SW 1271 (cell line): ENCODE measurements around the gene SH3BGR.

ENCODE experiments used
- DNase-seq, 2 experiments: peaks; one replicate each; lab custom pipeline; 2025; lab: John Stamatoyannopoulos, UW

SH3BGR gene

DNA sequence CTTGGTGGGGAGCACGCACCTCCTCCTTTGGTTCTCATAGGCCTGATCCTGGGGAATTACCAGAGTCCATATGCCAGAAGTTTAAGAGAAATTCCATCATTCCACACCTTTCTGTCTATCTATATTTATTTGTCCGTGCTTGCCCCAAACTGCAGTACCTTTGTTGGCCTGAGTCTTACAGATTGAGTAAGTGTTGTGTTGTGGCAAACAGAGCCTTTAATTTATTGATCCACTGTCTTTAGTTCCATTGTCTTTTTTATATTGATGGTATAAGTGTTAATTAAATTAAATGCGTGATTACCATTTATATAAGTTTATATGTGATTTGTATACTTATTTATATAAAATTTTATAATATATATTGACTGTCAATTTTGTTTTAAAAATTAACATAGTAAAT is 4.9 kb downstream of the SH3BGR start:
- DNase-seq, result no peak

DNA sequence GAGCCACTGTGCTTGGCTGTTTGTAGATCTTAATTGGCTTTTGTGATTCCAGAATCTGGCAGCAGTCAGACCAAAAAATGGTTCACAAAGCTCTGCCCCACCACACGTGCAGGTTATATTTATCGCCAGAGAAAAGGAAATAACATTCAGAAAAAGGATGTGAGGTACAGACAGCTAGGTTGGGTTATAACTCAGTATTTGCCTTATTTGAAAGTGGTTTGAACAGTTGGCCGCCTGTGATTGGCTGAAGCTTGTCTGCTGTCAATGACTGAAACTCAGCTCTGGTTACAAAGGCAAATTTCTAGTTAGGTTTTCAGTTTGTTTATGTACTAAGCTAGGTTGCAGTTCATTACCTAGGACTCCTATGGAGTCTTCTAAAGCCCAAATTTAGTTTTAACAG is 9.6 kb downstream of the SH3BGR start:
- DNase-seq, result no peak

DNA sequence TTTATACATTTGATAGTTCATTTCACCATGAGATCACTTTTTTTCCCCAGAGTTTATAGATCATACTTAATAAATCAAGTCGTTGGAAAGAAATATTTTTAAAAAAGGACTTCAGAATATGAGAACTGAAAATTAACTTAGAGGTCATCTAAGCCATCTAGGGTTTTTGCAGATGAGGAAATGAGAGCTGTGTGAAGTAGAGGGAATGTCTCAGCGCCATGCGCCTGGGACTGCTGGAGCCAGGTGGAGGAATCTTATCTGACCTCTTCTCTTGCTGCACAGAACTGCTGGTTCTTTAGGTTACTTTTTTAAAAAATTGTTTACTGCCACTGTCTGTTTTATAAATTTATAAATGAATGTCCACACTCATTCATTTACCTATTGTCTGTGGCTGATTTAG is 11.5 kb downstream of the SH3BGR start:
- DNase-seq, result no peak

DNA sequence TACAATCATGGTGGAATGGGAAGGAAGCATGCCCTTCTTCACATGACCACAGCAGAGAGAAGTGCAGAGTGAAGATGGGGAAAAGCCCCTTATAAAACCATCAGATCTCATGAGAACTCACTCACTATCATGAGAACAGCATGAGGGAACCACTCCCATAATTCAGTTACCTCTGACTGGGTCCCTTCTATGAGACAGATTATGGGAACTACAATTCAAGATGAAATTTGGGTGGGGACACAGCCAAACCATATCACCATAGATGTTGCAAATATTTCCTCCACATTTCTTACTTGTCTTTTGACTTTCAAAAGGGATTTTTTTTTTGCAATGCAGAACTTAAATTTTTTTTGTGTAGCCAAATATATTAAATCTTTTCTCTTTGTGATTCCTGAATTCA is 14.8 kb downstream of the SH3BGR start:
- no peak for DNase-seq

DNA sequence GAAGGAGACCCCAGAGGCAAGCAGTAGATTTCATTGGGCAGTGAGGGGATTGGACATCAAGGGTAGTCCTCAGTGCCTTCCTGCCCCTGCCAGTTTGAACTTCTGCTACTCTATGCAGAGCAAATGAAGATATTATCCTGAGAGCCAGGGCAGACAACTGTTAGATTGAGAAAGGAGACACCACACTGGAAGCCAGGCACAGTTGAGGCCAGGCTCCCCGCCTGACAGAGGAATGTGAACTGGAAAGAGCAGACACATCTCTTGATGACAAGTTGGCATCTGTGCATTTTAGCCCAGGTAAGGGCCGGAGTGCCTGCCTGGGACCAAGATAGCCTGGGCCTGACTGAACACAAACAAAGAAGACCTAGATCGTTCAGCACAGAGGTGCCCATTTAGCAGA is 16.0 kb downstream of the SH3BGR start:
- DNase-seq, result peak in 1 of 2 experiments; percentile 2

DNA sequence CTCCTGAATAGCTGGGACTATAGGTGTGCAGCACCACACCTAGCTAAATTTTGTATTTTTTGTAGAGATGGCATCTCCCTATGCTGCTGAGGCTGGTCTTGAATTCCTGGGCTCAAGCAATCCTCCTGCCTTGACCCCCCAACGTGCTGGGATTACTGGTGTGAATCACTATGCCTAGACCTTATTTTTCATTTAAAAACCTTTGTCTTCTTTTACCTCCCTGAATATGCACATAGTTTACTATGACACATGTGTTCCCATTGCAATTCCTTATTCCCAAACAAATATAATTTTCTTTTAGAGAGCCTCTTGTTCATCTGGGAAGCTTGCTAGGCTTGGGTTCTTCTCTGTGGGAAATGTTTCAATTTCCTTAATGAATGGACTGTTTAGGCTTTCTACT is 16.8 kb downstream of the SH3BGR start:
- DNase-seq, result no peak

DNA sequence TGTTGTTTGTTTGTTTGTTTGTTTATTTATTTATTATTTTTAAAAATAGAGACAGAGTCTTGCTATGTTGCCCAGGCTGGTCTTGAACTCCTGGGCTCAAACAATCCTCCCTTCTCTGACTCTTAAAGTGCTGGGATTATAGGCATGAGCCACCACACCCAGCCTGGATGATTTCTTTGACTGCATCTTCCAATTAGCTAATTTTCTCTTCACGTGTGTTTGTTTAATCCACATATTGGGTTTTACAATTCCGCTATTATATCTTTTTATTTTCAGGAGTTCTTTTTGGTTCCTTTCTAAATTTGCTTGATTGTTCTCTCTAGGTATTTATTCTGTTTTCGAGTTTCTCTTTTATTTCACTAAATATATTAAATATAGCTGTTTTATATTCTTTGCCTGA is 19.8 kb downstream of the SH3BGR start:
- no peak for DNase-seq

DNA sequence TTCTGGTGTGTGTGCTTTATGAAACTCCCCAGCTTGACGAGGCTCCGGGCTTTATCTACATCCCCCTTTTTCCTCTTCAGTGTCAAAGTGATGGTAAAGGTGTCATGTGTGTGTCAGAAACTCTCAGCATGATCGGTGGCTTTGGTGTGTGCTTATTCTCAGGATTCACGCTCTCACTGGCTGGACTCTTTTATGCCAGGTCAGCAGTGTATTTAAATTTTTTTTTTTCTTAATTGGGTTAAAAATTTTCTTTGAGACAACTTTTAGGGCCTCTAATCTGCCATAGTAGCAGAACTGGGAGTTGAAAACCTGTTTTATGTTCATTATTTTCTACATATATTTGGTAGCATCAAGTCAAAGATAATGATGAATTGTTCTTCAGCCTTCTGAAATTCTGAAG is 21.0 kb downstream of the SH3BGR start:
- no peak for DNase-seq

DNA sequence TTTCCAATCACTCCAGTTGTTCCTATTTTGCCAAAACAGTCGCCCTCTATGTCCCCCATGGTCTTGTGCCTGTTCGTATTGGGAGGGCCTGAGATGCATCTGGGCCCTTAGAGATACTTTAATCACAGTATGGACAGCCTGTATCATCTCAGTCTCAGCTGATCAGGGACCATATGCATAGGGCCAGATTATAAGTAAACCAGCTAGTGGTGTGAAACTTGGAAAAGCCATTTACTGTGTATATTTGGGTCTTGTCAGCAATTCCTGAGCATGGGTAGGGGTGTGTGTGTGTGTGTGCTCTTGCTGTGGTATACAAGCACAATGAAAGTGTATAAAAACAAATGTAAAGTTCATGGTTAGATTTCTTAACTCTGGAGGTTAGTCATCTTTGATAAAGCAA is 22.8 kb downstream of the SH3BGR start:
- DNase-seq, result no peak

DNA sequence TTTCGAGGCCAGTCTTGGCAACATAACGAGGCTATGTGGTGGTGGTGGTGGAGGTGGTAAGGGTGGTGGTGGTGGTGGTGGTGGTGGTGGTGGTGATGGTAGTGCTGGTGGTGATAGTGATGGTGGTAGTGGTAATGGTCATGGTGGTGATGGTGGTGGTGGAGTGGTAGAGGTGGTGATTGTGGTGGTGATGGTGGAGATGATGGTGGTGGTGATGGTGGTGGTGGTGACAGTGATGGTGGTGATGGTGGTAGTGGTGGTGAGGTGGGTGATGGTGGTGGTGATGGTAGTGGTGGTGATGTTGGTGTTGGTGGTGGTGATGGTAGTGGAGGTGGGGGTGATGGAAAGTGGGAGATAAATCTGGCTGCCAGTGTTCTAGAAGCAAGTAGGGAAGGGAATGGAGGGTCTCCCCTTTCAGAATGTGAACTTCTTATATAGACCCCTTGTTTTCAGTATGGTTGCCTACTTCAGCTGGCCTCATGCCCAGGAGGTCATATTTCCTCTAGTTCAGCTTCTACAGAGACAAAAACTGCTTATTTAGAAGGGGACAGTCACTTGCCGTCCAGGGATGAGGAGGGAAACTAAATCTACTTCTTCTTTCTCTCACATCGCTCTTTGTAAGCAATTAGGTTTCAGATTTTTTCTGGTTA is 27.5 kb downstream of the SH3BGR start:
- no peak for DNase-seq

DNA sequence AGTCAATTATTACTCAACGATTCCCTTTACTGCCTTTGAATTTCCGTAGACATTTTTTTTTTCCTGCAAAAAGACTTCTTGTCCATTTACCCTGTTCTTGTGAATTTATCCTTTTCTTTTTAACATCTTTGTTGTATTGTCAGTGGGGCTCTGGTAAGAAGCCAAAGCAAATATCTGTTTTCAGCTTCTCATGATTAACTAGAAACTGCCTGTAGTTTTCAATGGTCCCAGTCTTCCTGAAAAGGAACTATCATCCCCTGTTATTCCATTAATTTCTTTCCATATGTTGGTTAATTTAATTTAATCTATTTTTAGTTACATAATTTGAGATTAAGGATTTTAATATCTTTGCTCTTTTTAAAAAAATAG is 28.0 kb downstream of the SH3BGR start:
- DNase-seq, result no peak

DNA sequence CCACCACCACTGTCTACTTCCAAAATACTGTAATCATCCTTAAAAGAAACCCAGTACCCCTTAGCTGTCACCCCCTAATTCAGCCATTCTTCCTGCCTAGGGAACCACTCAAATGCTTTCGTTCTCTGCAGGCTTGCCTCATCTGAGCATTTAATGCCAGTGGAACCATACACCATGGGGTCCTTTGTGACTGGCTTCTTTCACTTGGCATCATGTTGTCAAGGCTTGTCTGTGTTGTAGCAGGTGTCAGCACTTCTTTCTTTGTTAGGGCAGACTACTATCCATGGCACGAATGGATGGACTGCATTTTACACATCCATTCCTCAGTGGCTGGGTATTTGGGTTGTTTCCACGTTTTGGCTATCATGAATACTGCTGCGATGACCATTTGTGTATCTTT is 28.5 kb downstream of the SH3BGR start:
- no peak for DNase-seq

DNA sequence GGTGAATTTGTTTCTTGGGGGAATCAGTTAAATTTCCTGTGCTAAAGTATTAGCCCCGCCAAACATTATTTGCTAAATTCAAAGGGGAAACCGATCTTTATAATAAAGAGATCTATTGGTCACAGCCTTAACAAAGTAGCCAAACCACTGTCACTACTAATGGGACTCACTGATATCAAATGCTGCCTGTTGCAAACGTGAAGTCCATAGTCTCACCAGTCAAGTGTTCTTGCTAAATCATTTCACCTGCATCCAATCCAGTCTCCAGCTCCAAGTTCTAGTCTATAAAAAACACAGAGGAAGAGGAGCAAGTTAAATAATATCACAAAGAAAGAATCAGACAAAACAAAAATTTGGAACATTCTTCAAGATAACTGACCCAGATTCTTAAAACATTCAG is 30.1 kb downstream of the SH3BGR start:
- no peak for DNase-seq

DNA sequence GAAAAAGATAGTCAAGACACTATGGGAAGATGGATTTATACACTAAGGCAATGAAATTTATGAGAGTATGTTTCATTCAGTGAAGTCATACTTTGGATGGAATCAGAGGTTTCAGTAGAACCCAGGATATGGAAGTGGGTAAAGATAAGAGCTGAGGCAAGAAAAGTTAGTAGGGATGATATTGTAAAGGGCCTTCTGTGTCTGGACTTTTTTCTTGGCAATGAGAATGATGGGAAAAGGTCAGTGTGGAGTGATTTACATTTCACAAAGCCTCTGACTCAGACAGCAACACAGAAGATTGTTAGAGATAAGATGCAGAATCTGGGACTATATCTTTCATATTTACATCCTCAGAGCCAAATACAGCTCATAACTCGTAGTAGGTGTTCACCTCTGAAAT is 32.1 kb downstream of the SH3BGR start:
- no peak for DNase-seq

DNA sequence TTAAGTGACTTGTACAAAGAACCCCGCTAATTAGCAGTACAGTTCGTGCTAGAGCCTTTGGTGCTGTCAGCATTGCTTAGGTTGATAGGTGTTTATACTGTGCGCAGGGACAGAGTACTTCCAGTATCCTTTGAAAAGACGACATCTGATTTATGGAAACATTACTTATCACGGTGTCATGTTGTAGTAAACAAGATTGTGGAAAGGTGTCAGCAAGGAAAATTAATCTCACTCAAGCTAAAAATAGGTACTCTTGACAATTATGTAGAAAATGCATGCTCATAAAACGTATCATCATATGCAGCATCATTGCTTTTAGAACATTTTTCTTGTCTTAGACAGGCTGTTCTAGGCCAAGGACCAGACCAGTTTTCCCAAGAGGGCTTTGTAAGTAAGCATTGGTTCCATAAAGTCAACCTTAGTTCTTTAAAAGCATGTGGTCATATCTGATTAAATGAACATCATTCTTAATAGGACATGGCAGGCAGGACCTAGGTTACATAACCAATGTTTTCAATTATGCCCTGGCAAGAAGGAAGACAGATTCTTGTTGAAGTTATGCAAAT is 33.0 kb downstream of the SH3BGR start:
- no peak for DNase-seq

DNA sequence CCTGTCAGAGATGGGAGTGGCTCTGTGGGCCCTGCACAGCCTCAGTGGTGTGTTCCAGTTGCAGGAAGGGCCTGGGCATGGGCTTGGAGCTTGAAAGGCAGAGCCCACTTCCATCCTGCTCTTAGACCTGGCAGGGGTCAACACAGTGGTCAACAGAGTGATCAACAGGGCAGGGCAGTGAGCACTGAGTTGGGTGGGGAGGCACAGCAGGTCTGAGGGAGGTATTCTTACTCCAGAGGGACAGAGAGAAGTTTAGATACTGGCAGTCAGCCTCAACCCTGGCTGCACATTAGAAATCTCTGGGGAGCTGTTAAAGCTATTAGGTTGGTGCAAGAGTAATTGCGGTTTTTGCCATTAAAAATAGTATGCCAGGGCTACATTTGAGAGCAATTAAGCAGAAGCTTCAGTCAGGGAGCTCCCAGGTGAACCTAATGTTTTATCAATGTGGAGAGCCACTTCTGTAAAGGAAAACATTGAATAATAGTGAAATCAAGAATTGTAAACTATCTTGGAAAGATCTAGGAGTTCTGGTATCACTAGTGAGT is 37.7 kb downstream of the SH3BGR start:
- DNase-seq, result no peak

DNA sequence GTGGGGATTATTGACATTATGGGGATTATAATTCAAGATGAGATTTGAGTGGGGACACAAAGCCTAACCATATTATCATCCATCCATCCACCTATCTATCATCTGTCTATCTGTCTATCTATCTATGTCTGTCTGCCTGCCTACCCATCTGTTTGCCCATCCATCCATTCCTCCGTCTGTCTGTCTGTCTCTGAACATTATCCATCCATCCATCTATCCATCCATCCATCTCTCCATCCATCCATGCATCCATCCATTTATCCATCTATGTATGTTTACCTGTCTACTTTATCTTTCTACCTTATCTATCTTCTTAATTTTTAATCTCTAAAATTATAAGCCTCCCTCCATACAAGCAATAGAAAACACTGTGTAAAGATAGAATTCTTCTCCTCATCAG is 47.4 kb downstream of the SH3BGR start:
- no peak for DNase-seq

DNA sequence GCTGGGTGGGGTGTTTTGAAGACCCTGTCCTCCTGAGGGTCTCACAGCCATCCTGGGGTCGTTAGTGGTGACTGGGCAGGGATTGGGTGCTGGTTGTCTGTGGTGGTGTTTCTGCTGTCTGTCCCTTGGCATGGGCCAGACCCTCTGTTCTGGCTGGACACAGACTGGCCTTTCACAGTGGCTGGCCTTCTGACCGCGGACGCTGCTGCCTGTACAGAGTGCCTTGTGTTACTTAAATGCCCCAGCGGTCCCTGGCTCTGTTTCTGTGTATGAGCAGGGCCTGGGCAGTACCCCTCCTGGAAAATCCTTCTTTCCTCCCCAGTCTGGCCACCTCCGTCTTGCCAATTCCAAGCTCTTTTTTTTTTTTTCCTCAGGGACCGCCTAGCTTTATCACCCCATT is 50.9 kb downstream of the SH3BGR start:
- DNase-seq, result no peak

DNA sequence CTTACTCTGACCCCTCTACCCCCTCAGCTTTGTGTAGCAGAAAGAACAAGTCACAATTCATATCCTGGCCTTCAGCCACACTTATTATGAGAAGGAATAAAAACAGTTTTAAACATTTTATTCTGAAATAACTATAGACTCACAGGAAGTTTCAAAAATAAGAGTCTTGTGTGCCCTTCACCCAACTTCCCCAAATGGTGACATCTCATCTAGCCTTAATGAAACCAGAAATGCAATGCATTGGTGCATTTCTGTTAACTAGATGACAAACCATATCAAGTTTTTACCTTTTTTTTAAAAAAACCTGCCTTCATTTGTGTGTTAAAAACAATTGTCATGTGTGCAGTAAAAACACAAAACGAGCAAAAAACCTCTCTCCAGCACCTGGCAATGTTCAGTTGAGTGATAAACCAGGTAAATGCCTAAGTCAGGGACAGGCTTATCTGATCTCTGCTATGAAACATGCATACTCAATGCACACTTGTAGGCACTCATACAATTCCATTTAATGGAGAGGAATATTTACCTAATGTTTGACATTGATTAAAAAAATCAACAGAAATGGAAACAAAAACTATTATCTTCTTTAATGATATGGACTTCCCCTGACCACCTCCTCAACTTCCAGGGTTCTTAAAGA is 51.5 kb downstream of the SH3BGR start:
- DNase-seq, result no peak

DNA sequence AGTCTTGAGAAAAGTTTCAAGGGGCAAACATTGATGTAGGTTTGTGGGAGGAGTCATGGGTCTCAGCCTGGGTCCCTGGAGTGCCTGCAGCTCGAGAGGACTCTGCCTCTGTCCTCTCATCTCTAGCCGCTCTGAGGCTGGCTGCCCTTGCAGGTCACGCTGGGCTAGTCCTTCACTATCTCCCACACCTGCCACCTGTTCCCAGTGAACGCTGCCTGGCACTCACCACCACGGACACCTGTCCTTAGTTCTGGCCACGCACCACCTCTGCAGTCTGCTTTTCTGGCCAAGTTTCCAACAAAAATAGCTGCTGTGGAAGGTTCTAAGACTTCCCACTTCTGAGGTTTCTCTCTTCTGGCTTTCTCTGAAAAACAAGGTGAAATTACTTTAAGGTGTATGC is 52.5 kb downstream of the SH3BGR start:
- DNase-seq, result no peak

DNA sequence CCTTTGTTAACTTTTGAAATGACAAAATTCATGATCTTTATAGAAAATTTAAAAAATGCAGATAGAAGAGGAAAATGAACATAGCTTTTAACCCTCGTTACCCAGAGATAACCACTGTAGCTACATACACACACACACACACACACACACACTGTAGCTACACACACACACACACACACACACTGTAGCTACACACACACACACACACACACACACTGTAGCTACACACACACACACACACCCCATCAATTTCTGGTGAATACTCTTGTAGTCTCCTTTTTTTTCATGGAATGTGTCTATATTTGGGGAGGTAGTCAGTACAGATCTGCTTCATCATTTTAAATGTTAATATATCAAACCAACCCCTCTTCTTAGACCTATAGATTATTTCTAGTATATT is 58.5 kb downstream of the SH3BGR start:
- no peak for DNase-seq

DNA sequence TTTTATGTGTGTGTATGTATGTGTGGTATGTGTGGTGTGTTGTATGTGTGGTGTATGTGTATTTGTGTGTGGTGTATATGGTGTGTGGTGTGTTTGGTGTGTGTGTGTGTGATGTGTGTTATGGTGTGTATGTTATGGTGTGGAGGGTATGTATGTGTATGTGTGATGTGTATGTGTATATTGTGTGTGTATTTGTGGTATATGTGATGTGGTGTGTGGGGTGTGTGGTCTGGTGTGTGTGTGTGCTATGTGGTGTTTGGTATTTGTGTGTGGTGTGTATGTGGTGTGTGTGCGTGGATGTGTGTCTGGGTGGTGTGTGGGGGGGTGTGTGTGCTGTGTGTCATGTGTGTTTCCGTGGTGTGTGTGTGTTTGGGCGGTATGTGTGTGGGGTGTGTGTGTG is 59.3 kb downstream of the SH3BGR start:
- DNase-seq, result no peak

DNA sequence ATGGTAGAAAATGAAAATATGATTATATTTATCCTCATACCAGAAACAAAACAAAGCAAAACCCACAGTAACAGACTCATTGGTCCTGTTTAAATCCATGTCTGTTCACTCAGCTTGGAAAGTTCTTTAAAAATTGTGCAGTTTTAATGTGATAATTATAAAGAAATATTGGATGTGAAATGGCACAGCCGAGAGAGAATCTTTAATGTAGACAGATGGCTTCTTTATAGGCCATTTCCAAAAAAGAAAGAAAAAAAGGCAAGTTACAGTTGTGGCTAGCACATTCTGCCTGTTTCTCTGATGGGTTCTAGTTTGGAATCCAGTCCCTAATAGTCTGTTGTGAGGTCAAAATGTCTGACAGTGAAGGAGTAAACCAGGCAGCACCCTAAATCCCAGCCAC is 62.0 kb downstream of the SH3BGR start:
- no peak for DNase-seq
